ENCODE data around the gene CTBP2.

CTBP2 gene

DNA sequence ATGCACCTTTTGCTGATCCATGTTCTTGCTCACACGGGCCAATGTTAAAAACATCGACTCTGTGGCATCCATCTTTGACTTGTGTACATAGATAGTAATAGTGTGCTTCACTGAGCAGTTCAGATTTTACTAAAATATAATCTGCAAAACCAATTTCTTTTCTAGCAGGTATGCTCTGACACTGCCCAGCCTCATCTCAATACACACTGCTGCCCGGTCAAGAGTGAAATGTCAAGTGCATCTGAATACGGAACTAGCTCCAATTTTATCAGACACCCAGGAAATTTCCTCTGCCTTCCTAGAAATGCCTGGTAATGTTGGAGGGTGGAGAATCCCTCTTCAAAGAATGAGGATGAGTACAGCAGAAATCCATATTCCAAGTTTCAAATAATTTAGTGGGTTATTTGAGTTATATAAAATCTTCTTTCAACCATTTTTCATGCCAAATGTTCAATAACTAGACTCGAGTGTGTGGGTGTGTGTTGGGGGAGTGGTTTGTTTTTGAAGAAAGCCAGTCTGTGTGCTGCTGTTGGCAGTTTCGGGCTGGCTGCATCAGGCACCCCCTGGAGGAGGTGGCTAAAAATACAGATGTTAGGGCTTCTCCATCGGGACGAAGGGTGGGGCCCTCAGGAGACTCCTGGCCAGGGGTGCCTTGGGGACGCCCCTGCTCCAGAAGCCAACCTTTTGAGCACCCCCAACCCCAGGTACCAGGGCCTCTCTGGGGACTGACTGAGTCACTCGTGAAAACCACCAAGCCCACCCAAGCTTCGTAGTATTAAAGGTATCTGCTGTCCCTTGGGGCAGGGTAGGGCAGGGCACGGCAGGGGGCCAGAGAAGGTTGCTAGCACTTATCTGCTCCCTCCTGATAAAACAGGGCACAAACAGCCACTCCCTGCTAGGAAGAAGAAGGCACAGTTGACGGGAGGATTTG is 15.4 kb downstream of the CTBP2 start:
- no peak for DNase-seq (ENCODE audit: low read depth, low spot score)

DNA sequence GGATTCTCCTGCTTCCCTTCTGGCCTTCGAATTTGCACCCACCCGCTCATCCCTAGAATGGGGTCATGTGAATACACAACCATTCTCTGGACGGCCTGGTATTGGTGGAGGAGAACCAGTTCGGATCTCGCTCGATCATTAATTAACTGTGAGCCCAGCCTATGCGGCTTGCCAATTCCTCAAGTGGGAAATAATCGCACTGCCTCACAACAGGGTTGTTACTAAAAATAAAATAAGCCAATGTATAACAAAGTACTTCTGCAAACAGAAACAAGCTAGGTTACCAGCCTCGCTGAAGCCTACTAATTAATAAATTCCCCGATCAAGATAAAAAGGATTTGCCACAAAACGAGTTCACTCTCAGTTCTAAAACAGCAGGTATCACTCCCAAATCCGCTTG is 16.2 kb downstream of the CTBP2 start:
- no peak for DNase-seq (ENCODE audit: low read depth, low spot score)

DNA sequence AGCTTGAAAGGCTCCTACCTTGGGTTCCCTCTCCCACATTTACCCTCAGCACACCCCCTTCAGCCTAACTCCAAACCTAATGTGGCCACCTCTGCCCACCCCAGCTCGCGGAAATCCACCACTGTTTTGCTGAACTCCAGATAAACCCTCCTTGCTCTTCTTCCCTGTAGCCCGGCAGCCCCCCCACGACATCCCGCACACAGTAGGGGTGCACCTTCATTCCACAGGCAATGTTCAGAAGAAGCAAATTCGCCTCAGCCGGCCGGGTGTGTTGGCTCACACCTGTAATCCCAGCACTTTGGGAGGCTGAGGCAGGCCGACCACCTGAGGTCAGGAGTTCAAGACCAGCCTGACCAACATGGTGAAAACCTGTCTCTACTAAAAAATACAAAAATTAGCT is 17.4 kb downstream of the CTBP2 start:
- DNase-seq (ENCODE audit: low read depth, low spot score), result no peak

DNA sequence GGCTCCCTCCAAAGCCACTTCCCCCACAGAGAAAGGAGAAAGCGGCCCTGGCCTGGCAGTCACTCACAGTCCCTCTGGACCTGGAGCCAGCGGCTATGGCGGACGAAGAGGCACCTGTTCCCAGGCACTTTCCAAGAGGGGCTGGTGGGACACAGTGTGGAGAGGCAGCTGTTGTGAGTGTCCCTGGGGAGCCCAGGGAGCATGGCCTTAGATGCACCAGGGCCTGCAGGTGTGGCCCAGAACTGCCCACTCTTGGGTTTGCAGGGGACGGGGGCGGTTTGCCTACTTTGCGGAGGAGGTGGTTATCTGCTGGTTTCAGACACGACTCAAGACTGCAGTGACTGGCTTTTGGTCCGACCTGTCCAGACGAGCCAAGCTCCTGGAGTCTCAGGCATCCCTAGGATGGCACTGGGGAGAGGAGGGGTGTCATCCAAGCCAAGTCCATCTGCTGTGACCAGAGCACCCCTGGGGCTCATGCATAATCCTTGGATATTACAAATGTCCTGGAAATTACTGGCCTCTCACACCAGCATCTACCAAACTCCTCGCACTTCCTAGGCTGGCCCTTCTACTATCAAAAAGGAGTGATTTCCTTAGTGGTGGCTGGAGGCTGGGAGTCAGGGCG is 18.4 kb downstream of the CTBP2 start:
- DNase-seq (ENCODE audit: low read depth, low spot score), result no peak

DNA sequence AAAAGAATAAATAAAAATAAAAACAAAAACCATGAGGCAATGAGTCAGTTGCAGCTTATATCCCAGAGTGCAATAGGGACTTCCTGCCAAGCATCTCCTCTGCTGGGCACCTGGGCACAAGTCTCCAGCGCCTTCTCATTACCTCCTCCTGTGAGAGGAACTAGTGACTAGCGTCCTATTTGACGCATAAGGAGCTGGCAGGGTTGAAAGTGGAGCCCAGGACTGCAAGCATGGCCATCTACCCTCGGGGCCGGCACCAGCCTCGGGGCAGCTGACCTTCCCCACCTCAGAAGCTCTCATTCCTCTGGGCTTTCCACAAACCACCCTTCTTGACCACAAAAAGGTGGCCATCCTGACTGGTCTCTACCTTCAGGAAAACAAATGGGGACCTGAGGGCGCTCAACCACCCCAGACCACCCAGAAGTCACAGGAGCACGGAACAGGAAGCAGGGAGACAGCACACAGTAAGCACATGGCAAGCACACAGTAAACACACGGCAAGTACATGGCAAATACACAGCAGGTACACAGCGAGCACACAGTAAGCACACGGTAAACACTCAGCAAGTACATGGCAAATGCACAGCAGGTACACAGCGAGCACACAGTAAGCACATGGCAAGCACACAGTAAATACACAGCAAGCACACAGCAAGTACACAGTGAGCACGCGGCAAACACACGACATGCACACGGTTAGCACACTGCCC is 19.1 kb downstream of the CTBP2 start:
- DNase-seq (ENCODE audit: low read depth, low spot score), result no peak

DNA sequence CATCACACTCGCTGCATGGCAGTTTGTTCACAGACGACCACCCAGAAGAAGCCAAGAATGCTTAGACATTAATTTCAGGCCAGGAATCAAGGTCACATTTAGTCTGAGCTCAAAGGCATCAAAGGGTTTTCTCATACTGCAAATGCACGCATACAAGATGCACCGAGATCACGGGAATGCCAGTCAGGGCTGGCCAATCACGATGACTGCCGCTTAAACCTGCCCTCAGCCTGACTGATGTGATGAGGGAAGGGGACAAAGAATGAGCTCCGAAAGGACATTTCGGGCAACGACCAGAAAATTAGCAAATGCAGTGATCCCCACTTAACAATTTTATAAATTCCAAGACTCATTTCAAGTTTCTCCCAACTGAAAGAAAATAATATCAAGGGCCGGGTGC is 20.2 kb downstream of the CTBP2 start:
- no peak for DNase-seq (ENCODE audit: low read depth, low spot score)

DNA sequence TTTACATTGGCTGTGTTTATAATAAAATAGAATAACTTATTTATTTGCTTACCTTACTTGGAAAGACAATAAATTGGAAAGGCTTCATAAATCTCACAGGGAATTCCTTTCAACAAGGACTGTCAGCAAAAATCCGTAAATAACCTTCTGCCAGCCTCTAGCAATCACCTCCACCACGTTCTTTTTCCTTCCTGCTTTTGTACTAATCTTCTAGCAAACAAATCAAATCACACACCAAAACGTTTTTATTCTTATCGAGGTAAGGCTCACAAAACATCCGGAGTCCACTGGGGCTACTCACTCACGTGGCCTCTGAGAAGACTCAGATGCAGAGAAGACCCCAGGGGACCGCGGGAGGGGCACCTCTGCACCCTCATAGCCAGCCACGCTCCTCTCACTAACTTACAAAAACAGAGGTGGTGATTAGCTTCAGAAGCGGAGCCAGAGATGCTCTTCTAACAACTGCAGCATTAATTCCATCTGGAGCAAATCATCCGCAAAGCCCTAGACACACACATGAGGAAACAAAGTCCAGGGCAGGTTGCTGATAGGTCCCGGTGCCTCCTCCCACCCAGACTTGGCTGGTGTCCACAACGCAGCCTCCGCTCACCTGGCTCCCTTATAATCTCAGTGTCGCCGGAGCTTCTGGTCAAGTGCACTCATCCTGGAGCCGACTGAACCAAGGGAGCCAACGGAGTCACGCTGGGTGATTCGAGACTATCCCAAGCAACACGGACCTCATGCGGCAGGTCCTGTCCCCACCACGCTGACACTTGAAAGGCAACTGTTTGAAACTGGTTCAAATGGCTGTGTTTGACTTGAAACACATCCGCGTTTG is 22.5 kb downstream of the CTBP2 start:
- no peak for DNase-seq (ENCODE audit: low read depth, low spot score)

DNA sequence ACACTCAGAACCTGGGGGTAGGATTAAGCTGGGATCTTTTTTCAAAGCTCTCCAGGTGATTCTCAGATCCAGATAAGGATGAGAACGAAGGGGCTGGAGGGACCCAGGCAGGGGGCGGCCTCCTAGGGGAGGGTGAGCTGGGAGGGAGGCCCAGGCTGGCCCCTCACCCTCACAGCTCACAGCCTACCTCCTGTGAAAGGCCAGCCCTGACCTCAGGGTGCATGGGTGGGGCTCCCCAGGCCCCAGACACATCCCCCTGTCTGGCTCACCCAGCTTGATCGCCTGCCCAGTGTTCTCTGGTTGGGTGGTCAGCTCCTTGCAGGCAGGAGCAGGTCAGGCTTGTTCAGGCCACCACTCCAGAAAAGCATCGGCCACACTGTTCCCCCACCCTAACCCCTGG is 24.3 kb downstream of the CTBP2 start:
- DNase-seq (ENCODE audit: low read depth, low spot score), result no peak

DNA sequence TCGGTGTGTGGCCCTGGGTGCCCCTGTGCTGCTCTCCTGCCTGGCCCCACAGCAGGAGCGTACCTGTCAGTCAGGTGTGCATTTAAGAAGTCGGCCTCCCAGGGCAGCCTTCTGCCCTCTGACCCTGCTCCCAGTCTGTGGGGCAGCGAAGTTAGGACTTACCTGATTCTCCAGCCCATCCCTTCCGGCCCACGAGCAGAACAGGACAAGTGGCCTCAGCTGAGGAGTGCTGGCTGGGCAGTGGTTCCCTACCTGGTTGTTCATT is 24.7 kb downstream of the CTBP2 start:
- DNase-seq (ENCODE audit: low read depth, low spot score), result no peak

DNA sequence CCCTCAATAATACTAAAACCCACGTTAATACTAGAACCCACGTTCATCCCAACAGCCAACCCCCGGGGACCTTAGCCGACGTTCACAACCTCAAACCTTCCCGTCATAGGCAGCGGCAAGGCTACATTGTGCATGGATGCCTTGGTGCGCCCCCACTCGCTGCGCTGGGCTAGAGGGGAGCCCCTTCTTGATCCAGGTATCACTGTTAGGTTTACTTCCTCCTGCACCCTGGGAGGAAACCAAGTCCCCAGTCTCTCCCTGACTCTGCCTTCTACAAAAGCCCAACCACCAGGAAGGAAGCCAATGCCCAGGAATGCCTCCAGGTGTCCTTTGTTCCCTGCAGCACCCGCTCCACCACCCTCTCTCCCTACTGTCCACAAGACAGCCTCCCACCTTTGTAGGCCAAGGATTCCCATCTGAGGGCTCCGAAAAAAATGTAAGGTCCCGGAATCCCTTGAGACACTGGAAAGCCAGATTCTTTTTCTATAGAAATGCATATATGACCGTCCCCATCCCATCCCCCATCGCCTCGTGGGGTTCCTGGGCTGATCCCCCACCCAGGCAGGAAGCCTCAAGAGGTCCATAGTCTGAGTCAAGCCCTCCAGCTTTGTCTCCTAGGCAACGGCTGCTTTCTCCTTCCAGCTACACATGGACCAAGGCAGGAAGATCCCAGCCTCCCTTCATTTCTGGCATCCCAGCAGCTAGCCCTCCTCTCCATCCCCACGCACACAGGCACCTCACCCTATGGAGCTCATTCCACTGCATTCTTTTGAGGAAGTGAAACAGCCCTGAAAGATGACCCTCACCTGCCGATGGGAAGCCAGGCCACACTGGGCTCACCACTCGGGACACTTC is 25.2 kb downstream of the CTBP2 start:
- DNase-seq (ENCODE audit: low read depth, low spot score), result no peak

DNA sequence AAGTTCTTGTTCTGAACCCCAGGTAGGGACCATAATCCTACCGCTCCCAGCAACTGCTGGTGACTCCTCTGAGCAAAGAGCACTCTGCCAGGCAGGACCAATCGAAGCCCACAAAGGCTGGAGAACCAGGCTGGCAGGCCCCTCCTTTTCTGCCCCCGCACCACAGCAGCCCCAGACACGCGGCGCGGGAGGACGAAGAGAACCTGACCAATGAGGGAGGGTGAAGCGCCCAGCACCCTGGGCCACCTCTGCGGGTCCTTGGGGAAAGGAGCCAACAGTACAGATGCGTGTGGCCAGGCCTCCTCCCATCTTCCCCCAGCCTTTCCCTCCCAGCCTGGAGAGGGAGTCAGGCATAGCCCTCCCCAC is 25.9 kb downstream of the CTBP2 start:
- DNase-seq (ENCODE audit: low read depth, low spot score), result no peak

DNA sequence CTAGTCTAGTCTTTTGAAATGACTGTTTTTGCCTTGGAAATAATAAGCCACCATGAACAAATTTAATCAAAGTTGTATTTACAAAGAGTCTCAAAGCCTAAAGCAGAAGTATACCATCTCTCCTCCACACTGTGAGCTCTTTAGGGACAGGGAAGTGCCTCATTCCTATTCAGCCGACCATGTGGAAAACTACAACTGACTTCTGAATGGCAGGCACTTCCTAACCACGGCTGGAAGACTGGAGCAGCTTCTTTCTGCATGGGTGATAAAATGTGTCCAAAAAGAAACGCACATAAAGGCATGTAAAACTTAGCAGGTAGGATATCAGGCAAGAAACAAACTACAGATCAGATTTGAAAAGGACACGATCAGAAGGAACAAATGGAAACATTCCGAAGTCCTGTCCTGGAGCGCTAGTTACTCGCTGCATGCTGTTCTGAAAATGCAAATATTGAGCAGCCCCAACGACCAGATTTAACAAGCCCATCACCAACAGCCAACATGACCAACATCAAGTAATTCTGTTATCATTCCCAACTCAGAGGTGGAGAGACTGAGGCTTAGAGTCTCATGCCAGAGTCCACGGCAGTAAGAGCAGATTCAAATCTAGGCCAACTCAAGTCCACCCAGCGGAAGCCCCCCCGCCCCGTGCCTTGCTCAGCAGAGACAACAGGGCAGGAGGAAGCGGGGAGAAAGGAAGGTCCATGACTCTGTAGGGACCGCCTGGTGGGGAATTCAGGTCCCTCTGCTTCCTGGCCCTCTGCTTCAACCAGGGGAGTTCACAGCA is 26.5 kb downstream of the CTBP2 start:
- DNase-seq (ENCODE audit: low read depth, low spot score), result no peak

DNA sequence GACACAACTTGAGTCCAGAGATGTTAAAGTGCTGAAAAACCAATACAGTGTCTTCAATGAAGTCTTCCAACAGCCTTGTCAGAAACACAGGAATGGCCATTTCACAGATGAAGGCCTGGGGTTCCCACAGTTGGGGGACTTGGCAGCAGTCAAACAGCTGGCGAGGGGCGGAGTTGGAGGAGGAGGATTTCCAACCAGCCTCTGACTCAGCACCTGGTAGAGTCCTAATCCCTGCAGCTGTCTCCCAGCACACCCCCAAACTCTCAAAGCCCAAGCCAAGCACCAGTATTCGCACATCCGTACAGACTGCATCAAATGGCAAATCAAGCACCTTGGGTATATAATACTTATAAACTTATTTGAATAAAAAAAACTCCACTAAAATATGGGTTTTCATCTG is 28.0 kb downstream of the CTBP2 start:
- no peak for DNase-seq (ENCODE audit: low read depth, low spot score)

DNA sequence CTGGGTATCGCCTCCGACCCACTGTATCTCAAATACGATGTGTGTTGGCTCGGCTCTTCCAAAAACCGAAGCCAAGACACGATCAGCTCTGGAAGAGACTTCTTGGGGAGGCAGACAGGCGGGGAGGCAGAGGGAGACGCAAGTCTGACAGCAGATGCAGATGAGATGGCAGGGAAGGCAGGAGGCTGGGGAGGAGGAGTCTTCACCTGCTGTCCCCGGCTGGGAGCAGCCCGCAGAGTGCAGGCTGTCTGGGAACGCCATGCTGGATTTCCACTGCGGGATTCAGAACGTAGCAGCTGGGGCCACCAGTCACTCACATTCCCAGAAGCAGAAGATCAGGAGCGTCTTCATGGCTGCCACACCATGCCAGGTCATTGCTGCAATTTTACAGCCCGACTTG is 29.4 kb downstream of the CTBP2 start:
- DNase-seq (ENCODE audit: low read depth, low spot score), result no peak

DNA sequence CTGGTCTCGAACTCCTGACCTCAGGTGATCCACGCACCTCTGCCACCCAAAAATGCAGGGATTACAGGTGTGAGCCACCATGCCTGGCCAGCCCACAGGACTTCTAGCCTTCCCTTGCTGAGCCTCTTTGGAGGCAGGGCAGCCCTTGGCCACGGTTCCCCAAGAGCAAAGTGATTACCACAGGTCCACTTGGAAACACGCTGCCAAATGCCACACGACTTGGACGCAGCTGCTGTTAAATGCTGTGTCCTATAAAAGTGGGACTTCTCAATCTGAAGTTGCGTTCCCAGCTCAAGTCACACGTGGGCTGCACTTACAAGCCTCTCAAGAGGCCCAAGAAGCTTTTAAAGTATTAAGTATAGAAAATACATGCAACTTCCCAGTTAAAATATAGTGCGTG is 30.1 kb downstream of the CTBP2 start:
- no peak for DNase-seq (ENCODE audit: low read depth, low spot score)

DNA sequence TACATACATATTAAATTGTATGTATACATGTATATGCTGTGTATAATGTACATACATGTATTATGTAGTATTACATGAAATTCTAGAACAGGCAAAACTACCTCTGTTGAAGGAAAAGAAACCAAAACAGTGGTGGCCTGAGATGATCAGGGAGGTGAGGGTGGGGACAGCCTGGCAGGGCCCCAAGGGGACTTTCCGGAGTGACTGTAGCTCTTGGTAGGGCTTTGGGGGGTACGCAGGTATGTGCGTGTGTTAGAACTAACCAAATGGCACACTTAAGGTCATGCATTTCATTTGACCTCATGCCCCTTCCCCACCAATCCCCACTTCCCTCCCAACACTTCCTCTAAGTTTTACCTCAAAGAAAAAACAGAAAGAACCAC is 31.3 kb downstream of the CTBP2 start:
- DNase-seq (ENCODE audit: low read depth, low spot score), result no peak

DNA sequence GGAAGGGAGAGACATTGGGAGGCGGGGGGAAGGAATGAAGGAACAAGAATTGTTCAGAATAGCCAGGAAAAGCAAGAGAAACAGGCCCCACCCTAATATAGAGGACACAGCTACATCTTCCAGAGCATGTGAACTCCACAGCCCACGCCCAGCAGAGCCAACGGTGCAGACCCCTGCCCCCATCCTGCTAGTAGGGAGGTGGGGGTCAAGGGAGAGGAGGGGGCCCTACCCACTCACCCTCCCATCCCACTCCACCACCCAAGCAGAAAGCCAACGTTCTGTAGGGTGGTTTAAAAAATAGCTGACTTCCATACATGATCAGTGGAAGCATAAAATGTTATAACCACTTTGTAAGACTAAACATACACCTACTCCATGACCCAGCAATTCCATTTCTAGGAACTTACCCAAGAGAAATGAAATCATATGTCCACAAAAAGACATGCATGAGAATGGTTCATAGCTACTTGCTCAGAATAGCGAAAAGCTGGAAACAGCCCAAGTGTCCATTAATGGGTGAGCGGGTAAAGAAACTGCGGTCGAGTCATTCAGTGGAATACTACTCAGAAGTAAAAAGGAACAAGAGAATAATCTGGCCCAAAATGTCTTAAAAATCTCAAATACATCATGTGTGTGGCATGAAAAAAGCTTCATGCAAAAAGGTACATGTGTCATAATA is 31.8 kb downstream of the CTBP2 start:
- DNase-seq (ENCODE audit: low read depth, low spot score), result no peak

DNA sequence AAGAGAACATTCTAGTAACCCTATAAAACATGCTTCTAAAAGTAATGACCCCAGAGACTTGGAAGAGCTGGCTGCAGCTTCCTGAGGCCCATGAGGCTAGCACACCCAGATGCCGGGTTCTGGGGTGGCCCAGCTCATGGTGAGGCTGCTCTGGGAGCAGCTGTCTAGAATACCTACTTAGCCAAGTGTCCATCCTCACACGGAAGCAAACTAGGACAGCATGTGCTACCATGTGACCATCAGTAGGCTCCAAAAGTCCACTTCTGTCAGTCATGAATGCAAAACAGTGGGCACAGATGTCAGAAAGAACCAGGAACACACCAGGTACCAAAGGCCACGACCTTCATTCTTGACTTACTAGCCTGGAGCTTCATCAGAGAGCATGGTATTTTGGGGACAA is 32.4 kb downstream of the CTBP2 start:
- no peak for DNase-seq (ENCODE audit: low read depth, low spot score)

DNA sequence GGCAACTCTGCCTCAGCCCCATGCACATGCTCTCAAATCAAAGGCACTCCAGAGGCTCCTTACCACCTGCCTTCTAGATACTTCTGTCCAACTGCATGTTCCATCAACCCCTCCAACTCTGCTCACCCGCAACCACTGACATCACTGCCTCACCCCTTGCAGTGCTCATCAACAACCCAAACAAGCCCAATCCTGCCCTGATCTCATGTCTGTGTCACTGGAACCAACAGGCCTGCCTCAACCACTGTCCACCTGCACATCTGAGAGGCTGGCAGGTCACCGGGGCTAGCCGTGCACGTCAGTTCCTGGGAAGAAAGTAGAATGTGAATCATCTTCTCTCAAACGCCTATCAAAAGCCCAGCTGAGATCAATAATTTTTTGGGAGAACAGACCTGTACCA is 33.3 kb downstream of the CTBP2 start:
- DNase-seq (ENCODE audit: low read depth, low spot score), result no peak

Measured in iPS DF 19.7 (cell line).